HuH-7 (cell line): ENCODE data around the gene OR6N2.

Experiments used
- DNase-seq: peaks from one replicate; pipeline ENCODE4 v3.0.0; 2011; ENCODE audit warnings: low spot score

The OR6N2 gene

DNA sequence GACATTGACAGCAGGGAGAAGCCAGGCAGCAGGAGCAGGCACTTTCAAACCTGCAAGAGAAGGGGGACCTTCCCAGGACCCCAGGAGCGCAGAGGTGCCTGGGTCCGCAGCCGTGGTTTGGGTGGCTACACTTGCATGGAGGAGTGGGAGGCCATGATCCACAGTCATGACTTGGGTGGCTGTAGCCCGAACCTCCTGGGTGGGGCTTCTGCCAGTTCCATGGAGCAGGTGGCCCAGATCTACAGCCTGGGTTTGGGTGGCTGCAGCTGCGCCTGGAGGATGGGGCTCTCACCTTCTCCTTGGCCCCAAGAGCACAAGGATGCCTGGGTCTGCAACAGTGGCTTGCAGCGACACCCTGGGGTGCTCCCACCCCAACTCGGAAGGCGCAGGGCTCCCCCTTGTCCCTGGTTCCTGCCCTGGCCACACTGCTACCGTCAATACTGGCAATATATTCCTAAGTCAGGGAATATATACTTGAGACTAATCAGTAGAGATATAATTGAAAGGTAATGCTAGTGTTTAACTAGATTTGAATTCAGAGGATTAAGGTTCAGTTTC is 28.8 kb downstream of the OR6N2 start:
- no peak for DNase-seq

DNA sequence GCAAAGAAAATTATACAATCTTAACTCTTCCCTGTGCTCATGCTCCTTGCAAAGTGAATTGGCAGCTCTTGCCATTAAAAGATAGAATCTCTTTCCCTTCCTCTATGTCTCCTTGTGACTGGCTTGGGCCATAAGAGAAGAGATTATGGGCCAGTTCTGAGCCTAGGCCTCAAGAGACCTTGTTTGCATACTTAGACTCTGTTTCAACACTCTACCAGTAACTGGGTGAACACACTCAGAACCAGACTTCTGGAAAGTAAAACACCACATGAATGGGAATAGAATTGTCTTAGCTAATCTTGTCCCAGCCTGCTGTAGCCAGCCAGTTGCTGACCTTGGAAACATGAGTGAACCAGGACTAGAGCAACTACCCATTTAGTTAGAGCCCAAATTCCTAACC is 45.2 kb downstream of the OR6N2 start:
- DNase-seq, result no peak

DNA sequence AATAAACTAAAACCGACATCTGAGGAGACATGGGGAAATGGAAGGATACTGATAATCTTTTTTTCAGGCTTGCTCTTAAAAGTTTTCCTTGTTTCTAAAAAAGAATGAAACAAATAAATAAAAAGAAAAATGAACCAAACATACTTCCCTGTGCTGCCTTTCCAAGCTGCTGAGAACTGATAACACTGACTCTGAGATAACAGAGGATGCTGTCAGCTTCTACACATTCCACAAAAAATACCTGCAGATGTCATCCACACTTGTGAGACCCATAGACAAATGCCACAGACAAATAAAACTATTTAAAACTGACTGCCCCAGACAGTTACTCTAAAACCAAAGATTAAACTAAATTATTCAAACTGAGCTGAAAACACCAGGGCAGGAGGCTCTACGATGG is 48.5 kb downstream of the OR6N2 start:
- DNase-seq, result no peak

DNA sequence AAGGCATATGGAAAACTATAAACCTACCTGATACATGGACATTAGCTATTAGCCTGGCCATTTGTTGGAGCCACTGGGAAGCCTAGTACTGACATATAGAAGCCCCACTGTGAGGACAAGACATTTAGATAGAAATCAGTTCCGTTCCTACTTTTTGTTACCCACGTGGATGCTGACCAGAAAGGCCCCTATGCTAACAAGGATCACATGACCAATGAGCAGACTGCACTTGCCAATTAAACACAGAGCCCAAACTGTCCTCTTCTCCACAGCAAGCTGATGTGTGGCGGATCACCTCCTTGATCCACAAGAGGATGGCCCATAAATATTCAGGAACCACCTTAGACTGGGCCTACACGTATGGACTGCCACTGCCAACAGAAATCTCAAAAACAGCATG is 49.3 kb downstream of the OR6N2 start:
- DNase-seq, result no peak

DNA sequence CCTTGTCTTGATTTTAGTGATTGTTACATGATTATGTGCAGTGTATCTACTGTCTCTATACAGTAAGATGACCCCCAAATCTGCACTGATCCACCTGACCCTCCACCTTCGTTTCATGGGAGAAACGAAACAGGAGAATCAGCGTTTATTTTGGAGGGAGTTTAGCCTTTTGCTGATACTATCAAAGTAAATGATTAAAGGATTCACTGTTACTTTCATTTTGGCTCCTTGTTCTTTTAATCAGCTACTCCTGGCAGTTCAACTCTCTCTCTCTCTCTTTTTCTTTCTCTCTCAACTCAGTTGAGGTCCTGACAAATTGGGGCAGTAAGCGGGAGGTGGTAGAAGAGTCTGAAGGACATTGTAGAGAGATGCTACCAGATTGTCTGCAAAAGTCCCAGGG is 50.6 kb downstream of the OR6N2 start:
- DNase-seq, result no peak

DNA sequence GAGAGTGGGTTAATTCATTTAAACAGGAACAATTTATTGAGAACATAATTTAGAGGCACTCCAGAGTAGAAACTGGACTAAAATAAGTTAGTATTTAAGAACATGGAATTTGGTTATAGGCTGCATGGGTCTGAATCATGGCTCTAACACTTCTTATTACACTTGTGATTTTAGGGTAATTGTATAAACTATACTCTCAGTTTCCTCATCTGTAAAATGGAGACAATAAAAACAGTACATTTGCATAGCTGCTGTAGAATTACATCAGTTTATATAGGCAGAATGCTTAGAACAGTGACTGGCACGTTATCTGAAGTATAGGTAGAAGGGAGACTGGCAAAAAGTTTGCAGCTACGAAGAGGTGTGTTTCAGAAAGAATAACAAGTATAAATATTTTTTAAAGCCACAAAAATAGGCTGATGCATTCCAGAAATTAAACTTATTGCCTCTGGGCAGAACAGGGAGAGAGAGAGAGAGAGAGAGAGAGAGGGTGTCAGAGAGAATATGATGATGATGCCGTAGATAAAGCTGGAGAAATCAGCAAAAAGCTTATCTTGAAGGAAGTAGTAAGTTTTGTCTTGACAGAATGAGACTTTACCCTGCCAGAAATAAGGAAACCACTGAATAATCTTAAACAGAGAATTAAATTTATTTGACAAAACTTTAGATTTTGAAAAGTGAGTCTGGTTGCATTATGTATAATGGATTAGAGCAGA is 52.3 kb downstream of the OR6N2 start:
- DNase-seq, result no peak

DNA sequence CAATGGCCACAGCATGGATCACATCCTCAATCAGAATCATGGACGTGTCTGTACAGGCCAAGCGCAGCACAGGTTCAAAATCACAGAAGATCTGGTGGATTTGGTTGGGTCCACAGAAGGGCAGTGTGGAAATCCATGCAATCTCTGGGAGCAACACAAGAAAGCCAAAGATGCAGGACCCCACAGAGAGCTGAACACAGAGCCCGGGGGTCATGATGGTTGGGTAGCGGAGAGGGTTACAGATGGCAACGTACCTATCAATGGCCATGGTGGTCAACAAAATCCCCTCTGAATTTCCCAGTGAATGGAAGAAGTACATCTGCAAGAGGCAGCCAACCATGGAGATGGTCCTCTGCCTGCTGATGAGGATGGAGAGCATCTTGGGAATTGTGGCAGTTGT is 56.6 kb downstream of the OR6N2 start:
- no peak for DNase-seq
